K562 (cell line): ENCODE results near the gene RING1. TPM values are rescaled to one million over a fixed set of nuclear protein-coding genes. Genes with fewer than 3 reads are reported as not detected.

ENCODE experiments used
- BCOR ChIP-seq: fragments of 450-650 bp; IDR thresholded peaks from 2 replicates; pipeline ENCODE4 v1.6.1; 2016
- ELF2 ChIP-seq: fragments of 250-450 bp; sonication (Bioruptor Pico); IDR thresholded peaks from 2 replicates; pipeline ENCODE4 v1.5.0; 2021; ENCODE audit warnings: mild to moderate bottlenecking
- FOXK1 ChIP-seq: sonication (generic); formaldehyde crosslinking; IDR thresholded peaks from 2 replicates; pipeline ENCODE4 v1.8.0; 2022; ENCODE audit warnings: missing genetic modification reagents, mild to moderate bottlenecking, borderline replicate concordance
- GTF2E2 ChIP-seq: fragments of 200-800 bp; sonication (Bioruptor generic); IDR thresholded peaks from 2 replicates; pipeline ENCODE4 v1.6.1; 2016; ENCODE audit warnings: missing genetic modification characterization, missing compliant biosample characterization
- HNRNPK ChIP-seq: fragments of 200-400 bp; formaldehyde crosslinking; IDR thresholded peaks from one replicate; pipeline ENCODE4 v1.6.1; 2018; ENCODE audit warnings: mild to moderate bottlenecking, low read depth, low read length; ENCODE audit not compliant: poor library complexity, severe bottlenecking
- JUN ChIP-seq, 2 experiments: sonication (generic) in 1 of 2; formaldehyde crosslinking in 1 of 2; IDR thresholded peaks; 2 replicates each; pipeline versions ENCODE4 v1.6.1 to v1.8.0; 2012 to 2022; ENCODE audit warnings: borderline replicate concordance in 2 of 2, mild to moderate bottlenecking in 2 of 2, improper control_type of control experiment in 1 of 2, low read depth in 1 of 2, low read length in 1 of 2, missing genetic modification reagents in 1 of 2
- LCOR ChIP-seq: sonication (generic); formaldehyde crosslinking; IDR thresholded peaks from 2 replicates; pipeline ENCODE4 v1.8.0; 2022; ENCODE audit warnings: mild to moderate bottlenecking, missing genetic modification reagents
- MED1 ChIP-seq: sonication (generic); formaldehyde crosslinking; IDR thresholded peaks from 2 replicates; pipeline ENCODE4 v1.8.1; 2023; ENCODE audit warnings: missing genetic modification reagents, borderline replicate concordance
- NBN ChIP-seq: fragments of 450-650 bp; IDR thresholded peaks from 2 replicates; pipeline ENCODE4 v1.6.1; 2016; ENCODE audit warnings: low read depth, mild to moderate bottlenecking
- NRF1 ChIP-seq, 2 experiments: fragments of 450-650 bp; IDR thresholded peaks in 1 of 2; conservative IDR thresholded peaks in 1 of 2; 2 replicates each; pipeline ENCODE4 v1.6.1; 2014; ENCODE audit warnings: mild to moderate bottlenecking in 2 of 2
- SMARCA5 ChIP-seq: fragments of 450-650 bp; IDR thresholded peaks from 2 replicates; pipeline ENCODE4 v1.6.1; 2016
- ZNF3 ChIP-seq: fragments of 250-450 bp; sonication (Bioruptor Pico); IDR thresholded peaks from 2 replicates; pipeline ENCODE4 v1.5.0; 2021; ENCODE audit warnings: mild to moderate bottlenecking, moderate library complexity
- ZNF551 ChIP-seq: fragments of 250-450 bp; sonication (Bioruptor Pico); IDR thresholded peaks from 2 replicates; pipeline ENCODE4 v1.5.0; 2021; ENCODE audit warnings: mild to moderate bottlenecking, moderate library complexity
- polyA plus RNA-seq, 8 experiments: library from polyadenylated mRNA; depleted of rRNA in 4 of 8; stranded (reverse) in 5 of 8; unstranded in 3 of 8; fragments of >200 nt; fragmentation: Nextera tagmentation in 2 of 8; fragmentation: Illumina TruSeq in 1 of 8; extraction: Ambion mirVana in 2 of 8; extraction: Trizol in 1 of 8; gene quantifications; 2 replicates each; pipeline versions ENCODE4 v1.2.1 to v1.2.3, GENCODE V29; 2011 to 2014; ENCODE audit warnings: inconsistent platforms in 1 of 8, missing spikeins in 1 of 8
- total RNA-seq, 7 experiments: library from RNA; depleted of rRNA in 6 of 7; stranded (reverse); fragments of >200 nt in 6 of 7; fragmentation: Illumina TruSeq in 2 of 7; extraction: Trizol in 2 of 7; gene quantifications; 2 replicates each; pipeline versions ENCODE4 v1.2.1 to v1.2.3, GENCODE V29; 2011 to 2021; ENCODE audit warnings: low replicate concordance in 1 of 7
- TF ChIP-seq, protein P1 (sequence below): fragments of 450-650 bp; IDR thresholded peaks from 2 replicates; pipeline ENCODE4 v1.6.1; 2016; ENCODE audit warnings: antibody characterized with exemption
- TF ChIP-seq, protein P2 (sequence below): fragments of 250-450 bp; sonication (Bioruptor Pico); IDR thresholded peaks from 2 replicates; pipeline ENCODE4 v1.8.0; 2021; ENCODE audit warnings: moderate library complexity, mild to moderate bottlenecking, inconsistent platforms
- TF ChIP-seq, protein P3 (sequence below): fragments of 250-450 bp; sonication (Bioruptor Pico); IDR thresholded peaks from 2 replicates; pipeline ENCODE4 v1.6.1; 2021; ENCODE audit warnings: mild to moderate bottlenecking
- TF ChIP-seq, protein P4 (sequence below): fragments of 250-450 bp; sonication (Bioruptor Pico); IDR thresholded peaks from 2 replicates; pipeline ENCODE4 v1.4.0; 2020; ENCODE audit warnings: mild to moderate bottlenecking, moderate library complexity, borderline replicate concordance
- TF ChIP-seq, protein P5 (sequence below): IDR thresholded peaks from 2 replicates; pipeline ENCODE4 v1.6.1; 2014; ENCODE audit warnings: antibody characterized with exemption
- TF ChIP-seq, protein P6 (sequence below): fragments of 250-450 bp; sonication (Bioruptor Pico); IDR thresholded peaks from 2 replicates; pipeline ENCODE4 v1.5.0; 2021

The RING1 gene
- total and polyA plus RNA-seq, 9 of the 15 experiments (the other 6 are each of a cell fraction or from before 2014, with no cell fraction given) = 4.2 to 59.1 (median 36.9) TPM

DNA sequence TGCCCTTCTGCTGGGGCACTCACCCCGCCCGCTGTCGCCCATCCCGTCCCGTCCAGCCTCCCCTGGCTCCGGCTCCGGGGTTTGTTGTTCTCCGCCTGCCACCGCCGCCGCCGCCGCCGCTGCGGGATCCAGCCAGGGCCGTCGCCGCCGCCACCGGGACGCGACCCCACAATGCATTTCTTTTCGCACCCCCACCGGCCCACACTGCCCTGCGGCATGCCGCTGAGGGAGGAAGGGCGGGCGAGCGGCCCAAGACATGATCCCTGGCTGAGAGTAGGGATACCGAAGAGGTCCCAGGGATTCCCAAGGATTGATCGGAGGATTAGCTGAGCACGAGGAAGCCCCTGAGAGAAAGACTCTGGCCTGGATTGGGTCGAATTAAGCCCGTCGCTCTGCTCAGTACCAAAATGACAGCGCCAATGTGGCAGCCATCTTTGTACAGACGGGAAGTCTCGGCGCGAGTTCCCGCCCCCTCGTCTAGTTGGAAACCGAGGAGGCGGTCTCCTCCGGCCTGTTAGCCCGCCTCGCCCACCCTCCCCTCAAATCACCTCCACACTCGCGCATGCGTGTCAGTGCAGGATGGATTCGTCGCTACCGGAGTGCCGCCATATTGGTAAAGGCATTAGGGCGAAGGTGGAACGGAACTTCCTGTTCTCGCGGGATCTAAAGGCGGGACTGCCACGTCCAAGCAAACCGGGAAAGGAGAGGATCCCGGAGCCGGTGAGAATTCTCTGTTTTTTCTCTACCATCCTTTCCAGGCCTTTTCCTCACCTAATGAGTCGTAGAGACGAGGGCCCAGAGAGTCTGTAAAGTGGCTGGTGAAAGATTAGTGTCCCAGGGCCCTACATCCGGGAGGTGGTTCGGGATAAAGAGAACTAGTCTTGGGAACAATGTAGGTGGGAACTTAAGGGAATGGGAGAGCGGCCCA is 7.8 kb upstream of the RING1 start, which contains the start of the genes RXRB and SLC39A7 (continued):
- TF ChIP-seq FOXK1 = peak; percentile 59; the same call in 1 of the 2 replicates
- TF ChIP-seq, protein P1, sequence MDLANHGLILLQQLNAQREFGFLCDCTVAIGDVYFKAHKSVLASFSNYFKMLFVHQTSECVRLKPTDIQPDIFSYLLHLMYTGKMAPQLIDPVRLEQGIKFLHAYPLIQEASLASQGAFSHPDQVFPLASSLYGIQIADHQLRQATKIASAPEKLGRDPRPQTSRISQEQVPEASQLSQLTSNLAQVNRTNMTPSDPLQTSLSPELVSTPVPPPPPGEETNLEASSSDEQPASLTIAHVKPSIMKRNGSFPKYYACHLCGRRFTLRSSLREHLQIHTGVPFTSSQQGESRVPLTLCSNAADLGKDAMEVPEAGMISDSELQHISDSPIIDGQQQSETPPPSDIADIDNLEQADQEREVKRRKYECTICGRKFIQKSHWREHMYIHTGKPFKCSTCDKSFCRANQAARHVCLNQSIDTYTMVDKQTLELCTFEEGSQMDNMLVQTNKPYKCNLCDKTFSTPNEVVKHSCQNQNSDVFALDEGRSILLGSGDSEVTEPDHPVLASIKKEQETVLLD = peak; percentile 97
- TF ChIP-seq, protein P2, sequence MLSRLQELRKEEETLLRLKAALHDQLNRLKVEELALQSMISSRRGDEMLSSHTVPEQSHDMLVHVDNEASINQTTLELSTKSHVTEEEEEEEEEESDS (CRISPR knock-in tag) = no peak
- TF ChIP-seq ZNF3 = no peak
- TF ChIP-seq ELF2 (CRISPR knock-in tag) = 0 out of 2 replicates have a peak, but pooled peaks have one; percentile 63
- peak; percentile 52 for TF ChIP-seq HNRNPK
- TF ChIP-seq GTF2E2 (tag) = peak; percentile 95; the same call in 1 of the 2 replicates
- TF ChIP-seq, protein P3, sequence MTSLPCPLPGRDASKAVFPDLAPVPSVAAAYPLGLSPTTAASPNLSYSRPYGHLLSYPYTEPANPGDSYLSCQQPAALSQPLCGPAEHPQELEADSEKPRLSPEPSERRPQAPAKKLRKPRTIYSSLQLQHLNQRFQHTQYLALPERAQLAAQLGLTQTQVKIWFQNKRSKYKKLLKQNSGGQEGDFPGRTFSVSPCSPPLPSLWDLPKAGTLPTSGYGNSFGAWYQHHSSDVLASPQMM = no peak
- TF ChIP-seq, protein P4, sequence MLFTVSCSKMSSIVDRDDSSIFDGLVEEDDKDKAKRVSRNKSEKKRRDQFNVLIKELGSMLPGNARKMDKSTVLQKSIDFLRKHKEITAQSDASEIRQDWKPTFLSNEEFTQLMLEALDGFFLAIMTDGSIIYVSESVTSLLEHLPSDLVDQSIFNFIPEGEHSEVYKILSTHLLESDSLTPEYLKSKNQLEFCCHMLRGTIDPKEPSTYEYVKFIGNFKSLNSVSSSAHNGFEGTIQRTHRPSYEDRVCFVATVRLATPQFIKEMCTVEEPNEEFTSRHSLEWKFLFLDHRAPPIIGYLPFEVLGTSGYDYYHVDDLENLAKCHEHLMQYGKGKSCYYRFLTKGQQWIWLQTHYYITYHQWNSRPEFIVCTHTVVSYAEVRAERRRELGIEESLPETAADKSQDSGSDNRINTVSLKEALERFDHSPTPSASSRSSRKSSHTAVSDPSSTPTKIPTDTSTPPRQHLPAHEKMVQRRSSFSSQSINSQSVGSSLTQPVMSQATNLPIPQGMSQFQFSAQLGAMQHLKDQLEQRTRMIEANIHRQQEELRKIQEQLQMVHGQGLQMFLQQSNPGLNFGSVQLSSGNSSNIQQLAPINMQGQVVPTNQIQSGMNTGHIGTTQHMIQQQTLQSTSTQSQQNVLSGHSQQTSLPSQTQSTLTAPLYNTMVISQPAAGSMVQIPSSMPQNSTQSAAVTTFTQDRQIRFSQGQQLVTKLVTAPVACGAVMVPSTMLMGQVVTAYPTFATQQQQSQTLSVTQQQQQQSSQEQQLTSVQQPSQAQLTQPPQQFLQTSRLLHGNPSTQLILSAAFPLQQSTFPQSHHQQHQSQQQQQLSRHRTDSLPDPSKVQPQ (CRISPR knock-in tag) = peak; percentile 3; the same call in 1 of the 2 replicates
- peak; percentile 46 for TF ChIP-seq LCOR (CRISPR knock-in tag)
- peak; percentile 98 to 99 for TF ChIP-seq NRF1 (conservative IDR thresholded peaks at IDR 0.05 in 1 of 2, IDR thresholded peaks at IDR 0.05 in 1 of 2)
- TF ChIP-seq, protein P5, sequence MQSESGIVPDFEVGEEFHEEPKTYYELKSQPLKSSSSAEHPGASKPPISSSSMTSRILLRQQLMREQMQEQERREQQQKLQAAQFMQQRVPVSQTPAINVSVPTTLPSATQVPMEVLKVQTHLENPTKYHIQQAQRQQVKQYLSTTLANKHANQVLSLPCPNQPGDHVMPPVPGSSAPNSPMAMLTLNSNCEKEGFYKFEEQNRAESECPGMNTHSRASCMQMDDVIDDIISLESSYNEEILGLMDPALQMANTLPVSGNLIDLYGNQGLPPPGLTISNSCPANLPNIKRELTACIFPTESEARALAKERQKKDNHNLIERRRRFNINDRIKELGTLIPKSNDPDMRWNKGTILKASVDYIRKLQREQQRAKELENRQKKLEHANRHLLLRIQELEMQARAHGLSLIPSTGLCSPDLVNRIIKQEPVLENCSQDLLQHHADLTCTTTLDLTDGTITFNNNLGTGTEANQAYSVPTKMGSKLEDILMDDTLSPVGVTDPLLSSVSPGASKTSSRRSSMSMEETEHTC = no peak
- 0 out of 2 replicates have a peak, but pooled peaks have one; percentile 14 for TF ChIP-seq BCOR
- TF ChIP-seq, protein P6, sequence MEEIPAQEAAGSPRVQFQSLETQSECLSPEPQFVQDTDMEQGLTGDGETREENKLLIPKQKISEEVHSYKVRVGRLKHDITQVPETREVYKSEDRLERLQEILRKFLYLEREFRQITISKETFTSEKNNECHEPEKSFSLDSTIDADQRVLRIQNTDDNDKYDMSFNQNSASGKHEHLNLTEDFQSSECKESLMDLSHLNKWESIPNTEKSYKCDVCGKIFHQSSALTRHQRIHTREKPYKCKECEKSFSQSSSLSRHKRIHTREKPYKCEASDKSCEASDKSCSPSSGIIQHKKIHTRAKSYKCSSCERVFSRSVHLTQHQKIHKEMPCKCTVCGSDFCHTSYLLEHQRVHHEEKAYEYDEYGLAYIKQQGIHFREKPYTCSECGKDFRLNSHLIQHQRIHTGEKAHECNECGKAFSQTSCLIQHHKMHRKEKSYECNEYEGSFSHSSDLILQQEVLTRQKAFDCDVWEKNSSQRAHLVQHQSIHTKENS = no peak
- no peak for TF ChIP-seq JUN (IDR thresholded peaks at IDR 0.05; ENCODE audit: borderline replicate concordance, low read depth, low read length)
- TF ChIP-seq JUN (CRISPR knock-in tag; IDR thresholded peaks at IDR 0.05; ENCODE audit: borderline replicate concordance) = no peak
- TF ChIP-seq ZNF551 (CRISPR knock-in tag) = no peak
- TF ChIP-seq NBN = peak; percentile 79; the same call in 1 of the 2 replicates
- TF ChIP-seq MED1 (CRISPR knock-in tag) = no peak
- TF ChIP-seq SMARCA5 = no peak
